DOHH2 (cell line): ENCODE data around the gene LSM11.

Experiments
- H3F3A ChIP-seq: fragments of 200-600 bp; sonication (generic), shearing (Covaris generic); 2 replicates; pipeline ENCODE4 v1.6.0; 2016; ENCODE audit warnings: antibody characterized with exemption, mild to moderate bottlenecking; ENCODE audit not compliant: control insufficient read depth, insufficient read depth
- H3K27ac ChIP-seq: fragments of 200-600 bp; sonication (generic); 2 replicates; pipeline ENCODE4 v1.5.1; 2014; ENCODE audit warnings: low read depth, mild to moderate bottlenecking, low read length, moderate library complexity
- H3K27me3 ChIP-seq: fragments of 200-600 bp; sonication (generic); 2 replicates; pipeline ENCODE4 v1.6.1; 2014; ENCODE audit warnings: mild to moderate bottlenecking, low read length, mixed read lengths; ENCODE audit not compliant: control insufficient read depth
- H3K36me3 ChIP-seq: fragments of 200-600 bp; sonication (generic); 2 replicates; pipeline ENCODE4 v1.6.1; 2014; ENCODE audit warnings: mild to moderate bottlenecking, low read length, moderate library complexity, mixed read lengths; ENCODE audit not compliant: control insufficient read depth
- H3K4me1 ChIP-seq: fragments of 200-600 bp; sonication (generic); 2 replicates; pipeline ENCODE4 v1.6.1; 2014; ENCODE audit warnings: mild to moderate bottlenecking, low read length, mixed read lengths; ENCODE audit not compliant: control insufficient read depth
- H3K4me2 ChIP-seq: fragments of 200-600 bp; sonication (generic); 2 replicates; pipeline ENCODE4 v1.6.0; 2014; ENCODE audit warnings: mild to moderate bottlenecking, low read length, moderate library complexity
- H3K4me3 ChIP-seq: fragments of 200-600 bp; sonication (generic); 2 replicates; pipeline ENCODE4 v1.5.1; 2014; ENCODE audit warnings: mild to moderate bottlenecking, low read length, mixed read lengths
- H3K79me2 ChIP-seq: fragments of 200-600 bp; sonication (generic); 2 replicates; pipeline ENCODE4 v1.6.1; 2014; ENCODE audit warnings: mild to moderate bottlenecking, low read length, mixed read lengths; ENCODE audit not compliant: control insufficient read depth
- H3K9me2 ChIP-seq: fragments of 200-600 bp; sonication (generic); replicated peaks from 2 replicates; pipeline ENCODE4 v1.6.1; 2014; ENCODE audit warnings: mild to moderate bottlenecking, low read length, mixed read lengths; ENCODE audit not compliant: control insufficient read depth
- H3K9me3 ChIP-seq: fragments of 200-600 bp; sonication (generic); 2 replicates; pipeline ENCODE4 v1.6.1; 2014; ENCODE audit warnings: antibody characterized with exemption, low read length, mixed read lengths; ENCODE audit not compliant: control insufficient read depth, insufficient read depth
- H4K20me1 ChIP-seq: fragments of 200-600 bp; sonication (generic); 2 replicates; pipeline ENCODE4 v1.6.0; 2014; ENCODE audit warnings: low read depth, mild to moderate bottlenecking, antibody characterized with exemption, low read length, moderate library complexity; ENCODE audit not compliant: control insufficient read depth, insufficient read depth
- EZH2phosphoT487 ChIP-seq: fragments of 200-600 bp; sonication (generic); IDR thresholded peaks from 2 replicates; pipeline ENCODE4 v1.6.1; 2017; ENCODE audit warnings: borderline replicate concordance, mild to moderate bottlenecking, antibody characterized with exemption, low read length, moderate library complexity, mixed read lengths
- TF ChIP-seq, protein P1 (sequence below): fragments of 200-600 bp; sonication (generic); IDR thresholded peaks from one replicate; pipeline ENCODE4 v1.5.1; 2014; ENCODE audit warnings: antibody characterized with exemption, mild to moderate bottlenecking, low read depth, low read length; ENCODE audit not compliant: poor library complexity, severe bottlenecking

LSM11 gene

DNA sequence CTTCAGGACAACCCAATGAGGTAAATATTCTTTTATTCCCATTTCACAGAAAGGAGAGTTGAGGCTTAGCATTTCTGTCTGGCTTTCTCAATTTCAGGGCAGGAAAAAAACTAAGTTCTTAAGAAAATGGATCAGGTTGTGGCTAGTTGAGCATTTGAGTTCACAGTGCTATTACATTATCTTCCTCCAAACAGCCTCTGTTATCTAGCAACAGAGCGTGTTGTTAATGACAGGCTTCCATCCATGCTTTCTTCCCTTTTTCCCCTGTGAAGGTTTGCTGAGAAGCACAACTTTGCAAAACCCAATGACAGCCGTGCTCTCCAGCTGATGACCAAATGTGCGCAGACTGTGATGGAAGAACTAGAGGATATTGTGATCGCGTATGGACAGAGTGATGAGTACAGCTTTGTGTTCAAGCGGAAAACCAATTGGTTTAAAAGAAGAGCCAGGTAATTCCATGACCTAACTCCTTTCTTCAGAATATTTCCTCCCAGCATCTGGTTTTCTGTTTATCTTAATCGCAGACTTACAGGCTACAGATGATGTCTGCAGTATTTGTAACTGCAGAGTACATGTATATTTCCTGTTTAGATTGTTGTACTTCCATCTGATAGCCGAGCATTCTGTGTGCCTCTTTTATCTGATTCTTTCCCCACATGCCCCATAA lies 10.8 kb upstream of the LSM11 start:
- Histone ChIP-seq H3K4me3 (no peak overlapping the region), H3K4me1 (peaks cover 38% of the 10 kb centered on the region), H3K9me3 (no peaks in the 10 kb centered on the region), H3K36me3 (peaks cover 52% of the 10 kb centered on the region), H3F3A (peaks cover 20% of the 10 kb centered on the region), H3K27ac (no peak overlapping the region), H4K20me1 (no peaks in the 10 kb centered on the region), H3K27me3 (no peaks in the 10 kb centered on the region), H3K4me2 (peak overlapping the region; percentile 96), H3K9me2 (no peaks in the 10 kb centered on the region), H3K79me2 (peaks cover 33% of the 10 kb centered on the region)
- no peak for TF ChIP-seq EZH2phosphoT487
- TF ChIP-seq, protein P1, sequence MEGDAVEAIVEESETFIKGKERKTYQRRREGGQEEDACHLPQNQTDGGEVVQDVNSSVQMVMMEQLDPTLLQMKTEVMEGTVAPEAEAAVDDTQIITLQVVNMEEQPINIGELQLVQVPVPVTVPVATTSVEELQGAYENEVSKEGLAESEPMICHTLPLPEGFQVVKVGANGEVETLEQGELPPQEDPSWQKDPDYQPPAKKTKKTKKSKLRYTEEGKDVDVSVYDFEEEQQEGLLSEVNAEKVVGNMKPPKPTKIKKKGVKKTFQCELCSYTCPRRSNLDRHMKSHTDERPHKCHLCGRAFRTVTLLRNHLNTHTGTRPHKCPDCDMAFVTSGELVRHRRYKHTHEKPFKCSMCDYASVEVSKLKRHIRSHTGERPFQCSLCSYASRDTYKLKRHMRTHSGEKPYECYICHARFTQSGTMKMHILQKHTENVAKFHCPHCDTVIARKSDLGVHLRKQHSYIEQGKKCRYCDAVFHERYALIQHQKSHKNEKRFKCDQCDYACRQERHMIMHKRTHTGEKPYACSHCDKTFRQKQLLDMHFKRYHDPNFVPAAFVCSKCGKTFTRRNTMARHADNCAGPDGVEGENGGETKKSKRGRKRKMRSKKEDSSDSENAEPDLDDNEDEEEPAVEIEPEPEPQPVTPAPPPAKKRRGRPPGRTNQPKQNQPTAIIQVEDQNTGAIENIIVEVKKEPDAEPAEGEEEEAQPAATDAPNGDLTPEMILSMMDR, result no peak

GRCh38 chr5:157734436-157734835 lies 9.1 kb upstream of the LSM11 start:
- H3K9me2 ChIP-seq, result no peaks in the 10 kb centered on the region
- H3F3A ChIP-seq, result peaks cover 10% of the 10 kb centered on the region
- H3K4me3 ChIP-seq, result no peak overlapping the region
- no peaks in the 10 kb centered on the region for H3K27me3 ChIP-seq
- H3K36me3 ChIP-seq, result peaks cover 63% of the 10 kb centered on the region
- H3K4me1 ChIP-seq, result peaks cover 22% of the 10 kb centered on the region
- no peak overlapping the region for H3K27ac ChIP-seq
- TF ChIP-seq EZH2phosphoT487, result no peak
- TF ChIP-seq, protein P1, result no peak
- no peaks in the 10 kb centered on the region for H3K9me3 ChIP-seq
- peaks cover 28% of the 10 kb centered on the region for H3K79me2 ChIP-seq
- no peak overlapping the region for H3K4me2 ChIP-seq
- H4K20me1 ChIP-seq, result no peaks in the 10 kb centered on the region

DNA sequence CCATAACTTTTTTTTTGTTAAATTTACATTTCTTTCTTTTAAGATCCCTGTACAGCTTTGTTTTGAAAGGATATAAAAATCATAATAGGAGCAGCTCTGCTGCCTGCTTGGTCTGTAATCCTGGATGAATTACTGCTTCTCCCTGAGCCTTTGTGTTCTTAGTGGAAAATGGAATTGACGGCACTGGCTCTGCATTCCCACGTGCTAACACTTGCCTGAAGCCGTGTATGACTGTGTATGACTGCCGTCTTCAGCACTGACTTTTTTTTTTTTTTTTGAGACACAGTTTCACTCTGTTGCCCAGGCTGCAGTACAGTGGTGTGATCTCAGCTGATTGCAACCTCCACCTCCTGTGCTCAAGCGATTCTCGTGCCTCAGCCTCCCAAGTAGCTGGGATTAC lies 7.5 kb upstream of the LSM11 start:
- H3K4me3 ChIP-seq, result no peak overlapping the region
- H3K4me2 ChIP-seq, result no peak overlapping the region
- H3K9me3 ChIP-seq, result no peaks in the 10 kb centered on the region
- H3K27me3 ChIP-seq, result no peaks in the 10 kb centered on the region
- peaks cover 18% of the 10 kb centered on the region for H3K79me2 ChIP-seq
- TF ChIP-seq, protein P1, result no peak
- TF ChIP-seq EZH2phosphoT487, result no peak
- H3K9me2 ChIP-seq, result no peaks in the 10 kb centered on the region
- H3K27ac ChIP-seq, result no peak overlapping the region
- no peaks in the 10 kb centered on the region for H3F3A ChIP-seq
- no peaks in the 10 kb centered on the region for H4K20me1 ChIP-seq
- H3K4me1 ChIP-seq, result peaks cover 8% of the 10 kb centered on the region
- H3K36me3 ChIP-seq, result peaks cover 71% of the 10 kb centered on the region
